ENCODE results near the gene DLL4.

DNA sequence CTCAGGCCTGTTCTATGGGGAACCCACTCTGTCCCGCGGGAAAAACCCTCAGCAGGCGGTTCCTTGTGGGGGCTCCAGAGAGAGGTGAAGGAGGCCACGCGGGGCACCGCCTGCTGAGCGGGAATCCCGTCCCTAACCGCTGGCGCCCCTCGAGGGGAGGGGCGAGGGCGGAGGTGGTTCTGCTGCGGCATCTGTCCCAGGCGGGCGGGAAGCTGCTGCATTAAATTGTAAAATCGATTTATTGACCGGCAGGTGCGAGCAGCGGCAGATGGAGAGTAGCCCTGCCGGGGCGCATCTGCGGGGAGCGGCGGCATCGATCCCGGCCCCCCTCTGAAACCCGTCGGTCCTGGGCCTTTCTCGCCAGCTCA lies 3.7 kb upstream of the DLL4 start:
- TF ChIP-seq, protein P1, sequence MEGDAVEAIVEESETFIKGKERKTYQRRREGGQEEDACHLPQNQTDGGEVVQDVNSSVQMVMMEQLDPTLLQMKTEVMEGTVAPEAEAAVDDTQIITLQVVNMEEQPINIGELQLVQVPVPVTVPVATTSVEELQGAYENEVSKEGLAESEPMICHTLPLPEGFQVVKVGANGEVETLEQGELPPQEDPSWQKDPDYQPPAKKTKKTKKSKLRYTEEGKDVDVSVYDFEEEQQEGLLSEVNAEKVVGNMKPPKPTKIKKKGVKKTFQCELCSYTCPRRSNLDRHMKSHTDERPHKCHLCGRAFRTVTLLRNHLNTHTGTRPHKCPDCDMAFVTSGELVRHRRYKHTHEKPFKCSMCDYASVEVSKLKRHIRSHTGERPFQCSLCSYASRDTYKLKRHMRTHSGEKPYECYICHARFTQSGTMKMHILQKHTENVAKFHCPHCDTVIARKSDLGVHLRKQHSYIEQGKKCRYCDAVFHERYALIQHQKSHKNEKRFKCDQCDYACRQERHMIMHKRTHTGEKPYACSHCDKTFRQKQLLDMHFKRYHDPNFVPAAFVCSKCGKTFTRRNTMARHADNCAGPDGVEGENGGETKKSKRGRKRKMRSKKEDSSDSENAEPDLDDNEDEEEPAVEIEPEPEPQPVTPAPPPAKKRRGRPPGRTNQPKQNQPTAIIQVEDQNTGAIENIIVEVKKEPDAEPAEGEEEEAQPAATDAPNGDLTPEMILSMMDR (IDR thresholded peaks at IDR 0.05), result no peak
- TF ChIP-seq POLR2A (IDR thresholded peaks at IDR 0.05), result no peak

All from lower leg skin (tissue), 3 donors.